HG03025 (cell line): Measurements from ENCODE around the gene CYP1B1.
"Not testable (repeated sequence)": the region's sequence is repeated elsewhere in the genome, so short reads cannot be mapped to it uniquely, and the experiment has no call there.

ENCODE experiments used
- ATAC-seq: cut with Tn5 transposase; IDR thresholded peaks from one replicate; pipeline ENCODE4 v1.9.1; 2021; ENCODE audit warnings: mild to moderate bottlenecking, moderate library complexity; ENCODE audit not compliant: unreplicated experiment, low FRiP score

CYP1B1 gene

DNA sequence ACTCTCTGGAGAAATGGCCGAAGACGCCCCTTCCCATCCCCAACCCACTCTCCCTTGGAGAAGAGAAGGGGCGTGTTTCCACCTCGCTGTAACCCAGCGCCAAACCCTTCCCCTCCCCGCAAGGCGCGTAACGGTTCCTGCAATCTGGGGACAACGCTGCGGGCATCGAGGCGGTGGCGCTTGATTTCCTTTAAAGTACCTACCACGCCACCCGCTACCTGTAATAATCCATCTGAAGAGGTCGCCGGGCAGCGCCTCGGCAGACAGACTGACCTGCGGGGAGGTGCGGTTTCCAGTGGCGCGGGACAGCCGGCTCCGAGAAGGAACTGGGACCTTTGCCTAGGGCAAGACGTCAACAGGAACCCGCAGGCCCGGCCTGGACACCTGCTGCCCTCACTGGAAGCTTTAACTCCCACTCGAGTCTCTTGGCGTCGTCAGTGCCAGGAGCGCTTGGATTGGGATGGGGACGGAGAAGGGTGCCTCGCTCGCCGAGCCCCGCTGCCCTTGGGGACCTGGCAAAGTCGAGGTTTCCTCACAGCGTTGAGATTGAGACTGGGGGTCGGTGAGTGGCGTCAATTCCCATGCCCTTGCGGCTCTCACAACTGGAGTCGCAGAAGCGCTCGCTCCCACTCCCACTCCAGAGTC lies at the start of gene CYP1B1:
Gene CYP1B1 (minus strand): TSS at position 645 of the 645 bp plus-strand sequence. CDS start 763 bp downstream, outside the sequence.
- no peak for ATAC-seq

DNA sequence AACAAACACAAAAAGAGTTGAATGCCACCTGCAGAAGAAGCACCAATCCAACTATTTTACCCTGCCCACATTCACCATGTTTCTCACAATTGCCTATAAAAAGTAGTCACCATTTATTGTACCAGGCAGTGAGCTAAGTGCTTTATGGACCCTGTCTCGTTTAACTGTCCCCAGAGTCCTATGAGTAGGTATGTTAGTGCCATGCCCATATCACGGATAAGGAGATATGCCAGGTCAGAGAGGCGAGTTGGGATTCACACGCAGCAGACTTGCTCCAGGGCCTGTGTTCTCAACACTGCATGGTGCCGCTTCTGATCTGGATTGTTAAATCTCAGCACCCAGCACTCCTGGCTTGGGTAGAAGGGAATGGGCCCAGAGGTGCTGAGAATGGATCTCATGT lies 49.1 kb upstream of the CYP1B1 start:
- no peak for ATAC-seq

DNA sequence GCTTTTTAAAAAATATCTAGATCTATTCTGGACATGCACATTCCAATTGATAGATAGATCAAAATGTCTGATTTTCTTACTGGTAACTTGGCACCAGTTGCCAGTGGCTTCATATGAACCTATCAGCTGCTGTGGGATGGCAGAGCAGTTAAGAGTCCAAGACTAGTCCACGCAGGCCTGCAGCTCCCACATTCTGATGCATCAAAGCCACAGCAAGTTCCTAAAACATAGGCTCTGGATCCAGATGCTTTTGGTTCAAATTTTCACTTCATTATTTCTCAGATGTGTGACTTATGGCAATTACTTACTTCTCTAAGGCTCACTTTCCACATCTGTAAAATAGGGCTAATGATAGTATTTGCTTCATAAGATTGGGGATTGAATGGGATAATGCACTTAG lies 48.0 kb upstream of the CYP1B1 start:
- no peak for ATAC-seq

DNA sequence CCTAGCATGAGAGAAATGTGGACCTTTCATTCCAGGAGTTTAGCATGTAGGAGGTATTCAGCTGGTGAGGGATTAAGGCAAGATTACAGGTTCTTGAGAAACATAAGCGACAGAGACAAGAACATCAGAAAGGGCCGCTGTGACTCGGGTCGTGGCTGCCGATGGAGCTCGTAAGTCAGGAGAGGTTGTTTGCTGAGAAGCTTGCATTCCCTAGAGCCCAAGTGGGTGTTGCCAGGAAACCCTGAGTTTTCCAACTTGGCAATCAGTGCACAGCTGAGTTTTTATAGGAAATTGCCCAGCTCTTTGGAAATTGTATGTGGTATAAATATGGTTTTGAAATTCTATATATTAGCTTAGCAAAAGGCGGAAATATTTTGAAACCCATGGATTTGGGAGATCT lies 46.4 kb upstream of the CYP1B1 start:
- ATAC-seq: no peak

DNA sequence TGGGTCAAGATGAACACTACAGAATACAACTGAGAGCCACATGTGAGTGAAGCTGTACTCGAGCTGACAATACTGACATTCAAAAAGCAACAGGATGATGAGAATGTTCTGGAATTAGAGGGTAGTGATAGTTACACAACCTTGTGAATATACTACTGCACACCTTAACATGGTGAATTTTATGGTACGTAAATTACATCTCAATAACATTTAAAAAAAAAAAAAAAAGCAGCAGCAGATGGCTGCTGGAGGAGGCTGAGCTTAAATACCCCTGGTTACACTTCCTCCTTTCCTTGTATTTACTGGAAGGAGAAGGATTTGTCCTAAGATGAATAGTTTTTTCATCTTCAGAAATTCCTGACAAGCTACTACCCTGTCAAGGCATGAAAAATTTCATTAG lies 45.5 kb upstream of the CYP1B1 start:
- no peak for ATAC-seq

DNA sequence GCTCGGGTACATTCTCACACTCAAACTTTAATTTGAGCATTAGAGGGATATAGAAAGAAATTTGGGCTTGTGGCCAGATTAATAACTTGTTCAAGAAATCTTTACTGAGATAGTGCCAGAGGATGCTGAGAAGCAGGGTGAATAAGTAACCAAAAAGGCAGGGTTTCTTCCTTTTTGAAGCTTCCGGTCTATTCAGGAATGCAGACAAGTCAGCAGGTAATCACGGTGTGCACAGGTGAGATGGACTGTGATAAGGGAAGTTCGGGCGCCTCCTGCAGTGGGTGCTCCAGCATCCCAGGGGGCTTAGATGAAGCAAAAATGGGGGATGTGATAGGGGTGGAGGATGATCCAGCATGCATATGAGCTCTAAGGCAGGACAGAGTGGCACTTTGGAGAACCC lies 44.9 kb upstream of the CYP1B1 start:
- ATAC-seq: no peak

DNA sequence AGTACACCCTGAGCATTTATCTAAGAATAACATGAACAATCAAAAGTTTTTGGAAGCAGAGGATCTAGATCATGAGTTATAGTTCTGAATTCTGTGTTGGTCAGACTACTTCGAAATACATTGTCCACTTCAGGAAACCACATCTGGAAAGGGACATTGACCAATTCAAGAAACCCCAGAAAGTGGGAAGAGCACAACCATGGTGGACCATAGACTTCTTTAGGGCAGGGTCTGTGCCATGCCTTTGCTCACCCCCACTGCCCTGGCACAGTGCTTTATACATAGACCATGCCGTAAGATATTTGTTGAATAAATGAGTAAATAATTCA lies 44.3 kb upstream of the CYP1B1 start:
- no peak for ATAC-seq

DNA sequence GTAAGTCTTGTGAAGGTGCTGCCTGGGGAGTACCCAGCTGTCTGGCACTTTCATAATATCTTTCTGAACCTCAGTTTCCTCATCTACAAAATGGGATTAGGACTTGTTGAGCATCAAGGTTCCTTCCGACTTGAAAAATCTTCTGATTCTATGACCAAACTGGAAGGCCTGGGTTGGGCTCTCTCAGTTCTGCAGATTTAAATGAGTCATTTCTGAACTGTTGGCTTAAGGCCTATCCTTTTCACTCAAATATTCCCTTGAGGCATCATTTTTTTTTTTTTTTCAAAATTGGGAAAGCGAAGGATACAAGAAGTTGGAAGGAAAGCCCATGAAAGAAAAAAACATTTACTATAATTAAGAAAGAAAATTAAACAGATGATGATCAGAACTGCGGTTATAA lies 40.8 kb upstream of the CYP1B1 start:
- no peak for ATAC-seq

DNA sequence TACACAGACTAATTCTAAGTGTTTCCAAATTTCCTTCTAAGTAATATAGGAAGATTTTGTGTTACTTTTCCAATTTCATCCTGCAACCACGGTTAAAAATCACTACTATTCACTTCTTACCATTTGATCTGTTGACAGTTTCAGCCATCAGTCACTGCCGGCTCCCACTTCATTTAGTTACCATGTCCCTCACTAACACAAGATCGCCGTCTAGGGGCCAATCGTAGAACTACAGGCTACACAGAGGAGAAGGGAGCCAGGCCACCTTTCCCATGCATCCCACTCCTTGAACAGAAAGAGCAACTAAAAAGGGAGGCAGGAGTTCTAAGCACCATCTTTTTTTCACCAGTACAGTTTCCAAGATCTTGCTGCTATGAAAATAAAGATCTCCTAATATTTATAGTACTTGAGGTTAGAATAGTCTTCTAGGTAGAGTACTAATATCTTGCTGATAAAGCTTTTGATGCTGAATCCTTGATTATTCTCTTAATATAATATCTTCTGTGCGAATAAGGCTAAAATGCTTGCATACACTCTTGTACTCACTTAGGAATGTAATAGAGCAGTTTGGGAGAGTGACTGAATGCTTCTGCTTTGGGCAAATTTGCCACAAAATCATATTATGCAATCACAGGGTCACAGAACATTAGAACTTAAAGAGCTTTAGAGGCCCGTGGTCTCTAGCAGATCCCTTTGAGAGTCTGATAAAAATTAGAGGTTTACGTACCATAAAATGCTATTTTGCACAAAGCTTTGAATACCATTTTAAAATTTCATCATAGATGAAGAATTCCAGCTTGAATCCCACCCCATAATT lies 39.5 kb upstream of the CYP1B1 start:
- no peak for ATAC-seq

DNA sequence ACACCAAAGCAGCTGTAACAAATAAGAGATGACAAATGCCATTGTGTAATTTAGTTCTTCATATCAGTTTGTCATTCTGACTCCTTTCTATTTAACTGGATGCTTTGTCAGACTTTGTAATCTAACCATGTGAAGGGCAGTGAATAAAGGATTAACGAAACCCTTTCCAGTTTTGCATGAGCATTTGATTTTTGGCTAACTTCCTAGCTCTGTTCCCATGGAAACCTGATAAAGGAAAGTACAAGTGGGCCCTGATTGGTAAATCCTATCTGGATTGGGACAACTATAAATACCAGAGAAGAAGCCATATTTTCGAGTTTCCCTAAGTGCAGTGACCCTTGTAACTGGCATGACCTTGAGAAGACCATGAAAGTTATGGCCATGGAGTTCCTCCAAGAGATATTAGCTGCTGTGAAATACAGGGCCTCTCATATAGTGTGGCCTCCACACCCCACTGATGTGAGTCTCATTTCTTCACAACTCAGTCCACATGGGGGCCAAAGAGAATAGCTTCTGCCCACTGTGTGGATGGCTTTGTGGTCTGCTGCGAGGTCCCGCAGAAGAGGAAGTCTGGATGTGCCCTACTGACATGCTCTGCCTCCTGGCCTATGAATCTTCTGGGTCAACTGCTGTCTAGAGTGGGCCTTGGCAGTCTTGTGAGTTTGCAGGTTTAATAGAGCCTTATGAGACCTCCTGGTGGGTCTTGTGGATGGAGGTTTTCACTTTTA lies 38.2 kb upstream of the CYP1B1 start:
- no peak for ATAC-seq

DNA sequence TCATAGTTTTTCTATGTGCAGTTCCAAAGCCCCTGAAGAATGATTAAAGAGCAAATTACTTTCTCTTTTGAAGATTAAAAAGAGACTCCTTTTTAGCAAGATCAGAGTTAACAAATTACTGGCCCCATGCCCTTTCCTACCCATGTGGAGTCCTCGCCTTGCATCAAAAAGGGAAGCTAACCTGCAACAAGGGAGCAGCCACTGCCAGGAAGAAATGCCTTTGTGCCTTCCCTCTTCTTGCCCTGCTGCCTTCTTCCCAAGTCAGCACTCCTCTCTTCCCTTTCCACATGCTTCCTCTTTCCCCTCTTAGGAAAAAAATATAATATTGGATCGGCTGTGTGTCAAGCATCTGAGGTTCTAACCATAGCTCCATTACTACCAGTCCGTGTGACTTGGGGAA lies 37.1 kb upstream of the CYP1B1 start:
- no peak for ATAC-seq

DNA sequence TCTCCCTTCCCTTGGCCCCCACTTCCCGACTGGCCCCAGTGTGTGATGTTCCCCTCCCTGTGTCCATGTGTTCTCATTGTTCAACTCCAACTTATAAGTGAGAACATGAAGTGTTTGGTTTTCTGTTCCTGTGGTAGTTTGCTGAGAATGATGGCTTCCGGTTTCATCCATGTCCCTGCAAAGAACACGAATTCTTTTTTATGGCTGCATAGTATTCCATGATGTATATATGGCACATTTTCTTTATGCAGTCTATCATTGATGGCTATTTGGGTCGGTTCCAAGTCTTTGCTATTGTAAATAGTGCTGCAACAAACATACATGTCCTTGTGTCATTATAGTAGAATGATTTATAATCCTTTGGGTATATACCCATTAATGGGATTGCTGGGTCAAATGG lies 35.4 kb upstream of the CYP1B1 start:
- not testable (repeated sequence) for ATAC-seq

DNA sequence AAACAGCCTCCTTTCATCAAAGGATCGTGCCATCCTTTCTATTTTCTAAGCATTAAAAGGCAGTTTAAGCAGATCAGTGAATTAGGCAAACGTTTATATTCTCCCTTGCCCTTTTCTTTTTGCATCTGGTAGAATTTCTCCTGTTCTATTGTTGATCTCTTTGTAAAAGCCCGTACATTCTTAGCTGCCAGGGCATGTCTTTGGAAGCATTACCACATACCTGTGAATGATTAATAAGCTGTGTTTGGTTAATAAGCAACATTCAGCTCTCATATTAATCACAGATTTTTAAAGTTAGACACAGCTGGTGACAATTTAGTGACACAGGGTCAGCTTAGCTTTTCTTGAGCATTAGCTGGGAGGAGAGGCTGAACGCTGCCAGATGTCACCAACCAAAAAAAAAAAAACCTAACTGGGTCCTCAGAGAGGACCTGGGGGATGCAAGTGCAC lies 33.8 kb upstream of the CYP1B1 start:
- ATAC-seq: no peak

DNA sequence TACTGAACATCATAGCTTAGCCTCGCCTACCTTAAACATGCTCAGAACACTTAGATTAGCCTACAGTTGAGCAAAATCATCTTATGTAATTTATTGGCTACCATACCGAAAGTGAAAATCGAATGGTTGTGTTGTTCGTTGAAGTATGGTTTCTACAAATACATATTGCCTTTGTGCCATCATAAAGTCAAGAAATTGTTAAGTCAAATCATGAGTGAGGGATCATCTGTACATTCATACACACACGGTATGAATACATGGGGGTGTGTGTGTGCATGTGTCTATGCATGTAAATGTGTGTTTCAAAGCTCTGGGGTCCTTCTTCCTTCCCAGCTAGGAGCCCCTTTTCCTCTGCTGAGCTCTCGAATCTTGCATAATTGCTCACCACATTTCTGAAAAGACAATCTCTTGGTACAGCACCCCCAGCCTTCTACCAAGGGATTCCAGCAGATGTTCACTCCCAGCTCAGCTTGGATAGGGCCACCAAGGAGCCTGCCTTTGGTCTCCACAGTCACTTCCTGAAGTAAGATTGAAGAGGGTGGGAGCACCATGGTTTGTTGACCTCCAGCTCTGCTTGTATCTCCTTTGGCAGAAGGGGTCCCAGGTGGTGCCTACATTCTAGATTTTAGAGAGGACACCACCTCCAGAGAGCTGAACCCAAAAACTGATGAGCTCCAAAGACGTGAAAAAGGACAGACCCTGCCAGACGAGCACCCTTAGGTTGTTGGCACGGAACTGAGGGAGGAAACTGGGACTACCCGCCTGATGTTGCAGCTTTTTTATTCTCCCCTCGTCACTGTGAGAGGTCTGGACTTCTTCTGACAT lies 33.2 kb upstream of the CYP1B1 start:
- ATAC-seq: no peak

DNA sequence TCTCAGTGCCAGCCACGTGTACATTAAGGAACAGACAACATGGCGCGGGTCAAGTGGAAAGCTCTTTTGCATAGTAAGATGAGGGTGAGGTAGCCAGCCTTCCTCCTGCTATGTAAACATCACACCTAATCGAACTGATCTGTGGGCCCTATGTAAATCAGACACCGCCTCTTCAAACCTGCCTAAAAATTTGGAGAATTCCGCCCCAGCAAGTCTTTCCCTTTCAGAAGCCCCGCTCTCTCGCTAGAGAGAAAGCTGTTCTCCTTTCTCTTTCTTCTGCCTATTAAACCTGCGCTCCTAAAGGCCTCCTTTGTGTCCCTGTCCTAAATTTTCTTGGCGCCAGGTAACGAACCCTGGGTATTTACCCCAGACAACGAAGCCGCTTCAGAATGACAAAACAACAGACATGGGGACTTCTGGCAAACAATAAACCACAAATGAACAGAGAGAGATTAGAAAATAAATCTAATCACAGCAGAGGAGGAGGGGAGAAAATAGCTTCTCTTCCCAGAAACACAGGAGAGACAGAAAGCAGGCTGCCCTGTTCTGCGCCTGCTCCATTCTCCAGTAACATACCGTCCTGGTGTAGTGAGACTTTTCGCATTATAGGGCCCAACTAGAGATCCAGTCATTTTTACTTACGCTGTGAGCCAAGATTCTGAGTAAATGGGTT lies 31.9 kb upstream of the CYP1B1 start:
- ATAC-seq: no peak

DNA sequence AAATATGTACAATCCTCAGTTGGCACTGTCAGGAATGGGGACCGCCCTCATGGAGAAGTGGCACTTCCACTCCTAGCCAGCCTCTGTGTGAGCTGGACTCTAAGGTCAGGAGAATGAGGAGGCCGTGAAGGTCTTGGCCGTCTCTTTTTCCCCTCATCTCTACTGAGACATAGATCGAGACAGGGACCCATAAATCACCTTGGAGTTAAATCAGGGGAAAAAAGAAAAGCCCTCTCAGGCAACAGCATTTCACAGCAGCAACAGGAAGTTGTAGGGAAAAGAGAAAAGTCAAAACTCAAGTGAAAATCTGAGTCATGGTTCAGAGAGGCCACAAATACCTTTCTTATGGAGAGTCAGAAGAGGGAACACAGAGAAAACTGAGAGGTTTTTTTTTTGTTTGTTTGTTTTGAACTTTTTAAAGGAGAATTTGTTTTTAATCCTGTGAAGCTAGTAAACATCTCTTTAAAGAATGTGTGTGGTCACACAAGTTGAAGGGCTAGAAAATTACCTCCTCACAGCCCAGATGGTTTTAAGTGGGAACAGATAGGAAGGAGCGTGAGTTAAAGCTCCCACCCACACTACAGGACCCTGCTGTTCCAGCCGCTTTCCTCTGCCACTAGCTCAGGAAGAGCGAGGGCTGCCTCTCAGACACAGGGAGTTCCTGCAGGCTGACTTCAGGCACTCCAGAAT lies 30.6 kb upstream of the CYP1B1 start:
- no peak for ATAC-seq

DNA sequence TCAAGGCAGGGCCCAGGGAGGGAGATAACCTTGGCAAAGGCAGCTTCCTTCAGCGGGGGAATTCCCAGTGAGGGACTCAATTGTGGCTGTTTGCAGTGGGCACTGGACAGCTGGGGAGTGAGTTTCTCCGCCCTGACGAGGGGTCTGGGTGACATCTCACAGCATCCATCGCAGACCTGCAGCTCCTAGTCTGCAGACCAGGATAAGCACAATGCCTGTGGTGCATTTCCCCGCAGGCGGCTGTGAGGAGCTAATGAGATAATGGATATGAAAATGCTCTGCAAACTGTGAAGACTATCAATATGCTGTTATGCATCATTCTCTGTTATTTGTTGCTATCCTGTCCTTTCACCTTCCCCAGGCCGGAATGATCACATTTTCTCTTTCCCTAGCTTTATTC lies 30.0 kb upstream of the CYP1B1 start:
- ATAC-seq: no peak

DNA sequence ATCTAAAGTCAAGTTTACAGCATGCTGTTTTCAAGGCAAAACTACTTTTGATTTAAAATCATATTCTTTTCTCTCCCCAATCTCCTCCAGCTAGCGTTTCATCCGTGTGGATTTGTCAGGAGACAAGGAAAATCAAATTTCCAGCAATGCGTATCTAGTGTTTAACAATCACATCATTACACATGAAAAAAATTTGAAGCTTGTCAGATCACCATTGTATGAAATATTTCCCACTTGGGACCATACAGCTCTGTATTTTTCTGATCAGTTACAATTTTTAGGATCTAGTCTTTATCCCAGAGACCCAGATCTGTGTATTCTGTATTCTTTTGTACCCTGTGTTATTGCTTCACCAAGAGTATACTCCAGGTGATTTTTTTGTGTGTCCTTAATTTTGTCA lies 28.6 kb upstream of the CYP1B1 start:
- ATAC-seq: no peak

DNA sequence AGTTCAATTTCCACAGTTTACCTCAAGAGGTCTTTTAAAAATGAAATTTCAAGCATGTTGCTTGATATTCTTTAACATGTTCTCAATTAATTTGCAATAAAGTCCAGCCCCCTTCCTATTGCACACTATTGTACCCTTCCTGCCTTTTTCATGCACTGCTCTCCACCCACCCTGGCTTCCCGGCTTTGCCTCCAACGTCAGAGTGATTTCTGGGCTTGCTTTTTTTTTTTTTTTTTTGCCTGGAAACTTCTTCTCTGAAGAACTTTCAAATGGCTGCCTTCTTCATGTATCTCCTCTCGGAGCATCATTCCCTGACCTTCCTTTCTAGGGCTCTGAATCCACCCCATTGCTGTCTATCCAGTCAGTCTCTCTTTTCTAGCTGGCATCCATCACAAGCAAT lies 24.4 kb upstream of the CYP1B1 start:
- ATAC-seq: no peak
